ENCODE data around the gene ABCB11.
"Not testable (repeated sequence)": the region's sequence is repeated elsewhere in the genome, so short reads cannot be mapped to it uniquely, and the experiment has no call there.

Gene ABCB11

GRCh38 chr2:169031202-169031601, at the start of gene ABCB11:
ABCB11 (minus strand) TSS chr2:169031324; CDS start chr2:169018125, 13,199 bp downstream.
- DNase-seq: no peak

GRCh38 chr2:169080250-169081069, 49.3 kb upstream of the ABCB11 start:
- no peak for DNase-seq

GRCh38 chr2:169077674-169078240, 46.6 kb upstream of the ABCB11 start:
- DNase-seq: no peak

- DNase-seq: no peak
These were observed 43.0 kb upstream of the ABCB11 start for GRCh38 chr2:169073963-169074751.

- DNase-seq: no peak
These were observed 42.3 kb upstream of the ABCB11 start for GRCh38 chr2:169073211-169073962.

GRCh38 chr2:169072163-169072925, 41.2 kb upstream of the ABCB11 start:
- DNase-seq: no peak

GRCh38 chr2:169071455-169071854, 40.3 kb upstream of the ABCB11 start:
- no peak for DNase-seq

- no peak for DNase-seq
These were observed 38.7 kb upstream of the ABCB11 start for GRCh38 chr2:169069833-169070232.

GRCh38 chr2:169069341-169069740, 38.2 kb upstream of the ABCB11 start, which contains the start of gene DHRS9:
DHRS9 (plus strand) TSS chr2:169069563; CDS start chr2:169081582, 12,019 bp downstream.
- DNase-seq: no peak

GRCh38 chr2:169066897-169067296, 35.8 kb upstream of the ABCB11 start:
- DNase-seq: no peak

- no peak for DNase-seq
These were observed 34.9 kb upstream of the ABCB11 start for GRCh38 chr2:169065864-169066517.

- no peak for DNase-seq
These were observed 34.3 kb upstream of the ABCB11 start for GRCh38 chr2:169065422-169065821.

- DNase-seq: not testable (repeated sequence)
These were observed 33.1 kb upstream of the ABCB11 start for GRCh38 chr2:169064199-169064598.

- not testable (repeated sequence) for DNase-seq
These were observed 23.5 kb upstream of the ABCB11 start for GRCh38 chr2:169054575-169054974.

- DNase-seq: no peak
These were observed 19.5 kb upstream of the ABCB11 start for GRCh38 chr2:169050476-169051240.

- no peak for DNase-seq
These were observed 18.0 kb upstream of the ABCB11 start for GRCh38 chr2:169049142-169049541.

- no peak for DNase-seq
These were observed 16.4 kb upstream of the ABCB11 start for GRCh38 chr2:169047256-169048250.

- no peak for DNase-seq
These were observed 15.5 kb upstream of the ABCB11 start for GRCh38 chr2:169046440-169047151.

GRCh38 chr2:169042856-169043255, 11.7 kb upstream of the ABCB11 start:
- no peak for DNase-seq
